Measurements from ENCODE around the gene DLGAP1.

Gene DLGAP1

GRCh38 chr18:3715231-3716080 lies 739.7 kb downstream of the DLGAP1 start:
- DNase-seq (ENCODE audit: low read depth): no peak
- TF ChIP-seq CTCF (IDR thresholded peaks at IDR 0.05; ENCODE audit: insufficient read depth, low read depth, low read length, missing control alignments): no peak
- H3K4me3 ChIP-seq (ENCODE audit: low read depth, low read length): no peak overlapping the region

- TF ChIP-seq CTCF (IDR thresholded peaks at IDR 0.05; ENCODE audit: insufficient read depth, low read depth, low read length, missing control alignments): no peak
- H3K4me3 ChIP-seq (ENCODE audit: low read depth, low read length): no peak overlapping the region
- DNase-seq (ENCODE audit: low read depth): no peak
These were observed 741.4 kb downstream of the DLGAP1 start for GRCh38 chr18:3713708-3714107.

GRCh38 chr18:3713166-3713565 lies 741.9 kb downstream of the DLGAP1 start:
- no peak for DNase-seq (ENCODE audit: low read depth)

GRCh38 chr18:3712491-3712890 lies 742.6 kb downstream of the DLGAP1 start:
- TF ChIP-seq CTCF (IDR thresholded peaks at IDR 0.05; ENCODE audit: insufficient read depth, low read depth, low read length, missing control alignments): no peak
- DNase-seq (ENCODE audit: low read depth): no peak
- H3K4me3 ChIP-seq (ENCODE audit: low read depth, low read length): no peak overlapping the region

More at GRCh38 chr18:3713166-3713565, 741.9 kb downstream of the DLGAP1 start:
- no peak overlapping the region for H3K4me3 ChIP-seq (ENCODE audit: low read depth, low read length)
- no peak for TF ChIP-seq CTCF (IDR thresholded peaks at IDR 0.05; ENCODE audit: insufficient read depth, low read depth, low read length, missing control alignments)

- DNase-seq (ENCODE audit: low read depth): no peak
- no peak overlapping the region for H3K4me3 ChIP-seq (ENCODE audit: low read depth, low read length)
- TF ChIP-seq CTCF (IDR thresholded peaks at IDR 0.05; ENCODE audit: insufficient read depth, low read depth, low read length, missing control alignments): no peak
These were observed 744.3 kb downstream of the DLGAP1 start for GRCh38 chr18:3710712-3711301.

- DNase-seq (ENCODE audit: low read depth): no peak
- H3K4me3 ChIP-seq (ENCODE audit: low read depth, low read length): no peak overlapping the region
- no peak for TF ChIP-seq CTCF (IDR thresholded peaks at IDR 0.05; ENCODE audit: insufficient read depth, low read depth, low read length, missing control alignments)
These were observed 745.9 kb downstream of the DLGAP1 start for GRCh38 chr18:3709205-3709604.
